Measurements from ENCODE around the gene PSMC5.

PSMC5 gene

DNA sequence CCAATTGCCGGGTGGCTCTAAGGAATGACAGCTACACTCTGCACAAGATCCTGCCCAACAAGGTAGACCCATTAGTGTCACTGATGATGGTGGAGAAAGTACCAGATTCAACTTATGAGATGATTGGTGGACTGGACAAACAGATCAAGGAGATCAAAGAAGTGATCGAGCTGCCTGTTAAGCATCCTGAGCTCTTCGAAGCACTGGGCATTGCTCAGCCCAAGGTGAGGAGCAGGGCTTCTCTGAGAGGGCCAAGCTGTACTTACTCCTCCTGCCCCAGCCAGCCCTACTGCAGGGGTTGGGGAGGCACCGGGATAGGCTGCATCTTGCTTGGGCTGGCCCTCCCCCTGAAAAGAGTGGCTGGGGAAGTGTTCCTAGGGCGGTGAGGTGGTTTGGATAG is 3.0 kb downstream of the PSMC5 start:
- no peaks in the 10 kb centered on the region for H3K27me3 ChIP-seq (ENCODE audit: control insufficient read depth in 1 of 2, insufficient read depth in 1 of 2, low read length in 2 of 2)
- no peak overlapping the region for H2AFZ ChIP-seq (ENCODE audit: low read depth, low read length)
- DNase-seq = no peak
- H3K9ac ChIP-seq (ENCODE audit: low read length) = no peak overlapping the region
- H3K4ac ChIP-seq (ENCODE audit: low read depth in 1 of 2, low read length in 2 of 2) = no peak overlapping the region
- H3K4me1 ChIP-seq (ENCODE audit: control insufficient read depth, insufficient read depth, low read depth, low read length) = peaks cover 11% of the 10 kb centered on the region
- no peak overlapping the region for H2BK15ac ChIP-seq (ENCODE audit: low read depth, poor library complexity, severe bottlenecking)
- H4K91ac ChIP-seq (ENCODE audit: low read length) = no peak overlapping the region
- H3K18ac ChIP-seq (ENCODE audit: low read depth in 1 of 2, low read length in 2 of 2) = no peak overlapping the region
- no peak overlapping the region for H3K23ac ChIP-seq (ENCODE audit: low read length in 2 of 2)
- H2BK12ac ChIP-seq (ENCODE audit: low read length in 2 of 2) = no peak overlapping the region
- H3K36me3 ChIP-seq (ENCODE audit: control insufficient read depth in 1 of 2, insufficient read depth in 2 of 2, low read depth in 1 of 2, low read length in 2 of 2) = peaks cover 62 to 77% of the 10 kb centered on the region in 2 experiments
- H3K14ac ChIP-seq (ENCODE audit: low read length in 2 of 2) = no peak overlapping the region
- no peak overlapping the region for H2BK5ac ChIP-seq (ENCODE audit: low read depth, low read length, poor library complexity, severe bottlenecking)
- no peaks in the 10 kb centered on the region for H3K9me3 ChIP-seq (ENCODE audit: control insufficient read depth, low read length)
- no peak overlapping the region for H2AK5ac ChIP-seq (ENCODE audit: low read length, severe bottlenecking)
- no peak overlapping the region for H3K27ac ChIP-seq (ENCODE audit: low read length, poor library complexity, severe bottlenecking)
- no peak overlapping the region for H3K4me2 ChIP-seq (ENCODE audit: low read length, poor library complexity, severe bottlenecking)
- peaks cover 33% of the 10 kb centered on the region for H3K79me1 ChIP-seq (replicated peaks; ENCODE audit: low read length, poor library complexity, severe bottlenecking)
- over 99% methylated on average over 5 of the region's 5 CpGs for WGBS
- no peak overlapping the region for H3K4me3 ChIP-seq (ENCODE audit: insufficient read depth in 1 of 2, low read depth in 1 of 2, low read length in 2 of 2)
- H2BK120ac ChIP-seq (ENCODE audit: low read depth, low read length) = no peak overlapping the region
- H4K8ac ChIP-seq (ENCODE audit: low read length) = no peak overlapping the region

DNA sequence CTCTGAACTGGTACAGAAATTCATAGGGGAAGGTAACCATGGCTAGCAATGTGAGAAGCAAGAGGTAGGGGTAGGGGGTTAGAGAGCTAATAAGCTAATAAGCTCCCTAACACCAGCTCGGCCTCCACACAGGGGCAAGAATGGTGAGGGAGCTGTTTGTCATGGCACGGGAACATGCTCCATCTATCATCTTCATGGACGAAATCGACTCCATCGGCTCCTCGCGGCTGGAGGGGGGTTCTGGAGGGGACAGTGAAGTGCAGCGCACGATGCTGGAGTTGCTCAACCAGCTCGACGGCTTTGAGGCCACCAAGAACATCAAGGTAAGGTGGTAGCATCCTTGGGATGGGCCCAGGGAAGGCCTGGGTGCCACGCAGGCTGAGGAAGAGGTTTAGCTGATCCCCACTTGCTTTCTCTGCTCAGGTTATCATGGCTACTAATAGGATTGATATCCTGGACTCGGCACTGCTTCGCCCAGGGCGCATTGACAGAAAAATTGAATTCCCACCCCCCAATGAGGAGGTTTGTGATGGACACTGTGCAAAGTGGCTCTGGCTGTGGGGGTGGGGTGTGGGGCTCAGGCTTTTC is 3.8 kb downstream of the PSMC5 start:
- Histone ChIP-seq H3K23ac (ENCODE audit: low read length in 2 of 2) (no peak overlapping the region), H3K27ac (ENCODE audit: low read length, poor library complexity, severe bottlenecking) (no peak overlapping the region), H2BK120ac (ENCODE audit: low read depth, low read length) (no peak overlapping the region), H2BK12ac (ENCODE audit: low read length in 2 of 2) (no peak overlapping the region), H3K9me3 (ENCODE audit: control insufficient read depth, low read length) (no peaks in the 10 kb centered on the region), H3K14ac (ENCODE audit: low read length in 2 of 2) (no peak overlapping the region), H3K4ac (ENCODE audit: low read depth in 1 of 2, low read length in 2 of 2) (no peak overlapping the region), H3K27me3 (ENCODE audit: control insufficient read depth in 1 of 2, insufficient read depth in 1 of 2, low read length in 2 of 2) (no peaks in the 10 kb centered on the region), H2BK5ac (ENCODE audit: low read depth, low read length, poor library complexity, severe bottlenecking) (no peak overlapping the region), H3K4me2 (ENCODE audit: low read length, poor library complexity, severe bottlenecking) (no peak overlapping the region), H3K36me3 (ENCODE audit: control insufficient read depth in 1 of 2, insufficient read depth in 2 of 2, low read depth in 1 of 2, low read length in 2 of 2) (peaks cover 65 to 77% of the 10 kb centered on the region in 2 experiments), H2AFZ (ENCODE audit: low read depth, low read length) (no peak overlapping the region), H3K9ac (ENCODE audit: low read length) (no peak overlapping the region), H3K18ac (ENCODE audit: low read depth in 1 of 2, low read length in 2 of 2) (no peak overlapping the region), H3K4me3 (ENCODE audit: insufficient read depth in 1 of 2, low read depth in 1 of 2, low read length in 2 of 2) (no peak overlapping the region), H4K91ac (ENCODE audit: low read length) (no peak overlapping the region), H2AK5ac (ENCODE audit: low read length, severe bottlenecking) (no peak overlapping the region), H3K4me1 (ENCODE audit: control insufficient read depth, insufficient read depth, low read depth, low read length) (peaks cover 5% of the 10 kb centered on the region), H4K8ac (ENCODE audit: low read length) (no peak overlapping the region), H3K79me1 (replicated peaks; ENCODE audit: low read length, poor library complexity, severe bottlenecking) (peaks cover 36% of the 10 kb centered on the region), H2BK15ac (ENCODE audit: low read depth, poor library complexity, severe bottlenecking) (no peak overlapping the region)
- DNase-seq = no peak
- WGBS = 98% methylated on average over 15 of the region's 15 CpGs

DNA sequence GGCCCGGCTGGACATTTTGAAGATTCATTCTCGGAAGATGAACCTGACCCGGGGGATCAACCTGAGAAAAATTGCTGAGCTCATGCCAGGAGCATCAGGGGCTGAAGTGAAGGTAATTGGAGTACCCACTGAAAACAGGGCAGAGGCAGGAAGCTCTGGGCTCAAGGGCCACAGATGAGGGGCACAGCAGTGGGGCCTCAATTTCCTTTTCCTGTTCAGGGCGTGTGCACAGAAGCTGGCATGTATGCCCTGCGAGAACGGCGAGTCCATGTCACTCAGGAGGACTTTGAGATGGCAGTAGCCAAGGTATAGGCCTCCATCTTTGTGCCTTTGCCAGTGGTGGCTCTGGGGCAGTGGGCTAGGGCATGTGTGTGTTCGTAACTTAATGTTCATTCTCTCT is 4.3 kb downstream of the PSMC5 start:
- no peaks in the 10 kb centered on the region for H3K27me3 ChIP-seq (ENCODE audit: control insufficient read depth in 1 of 2, insufficient read depth in 1 of 2, low read length in 2 of 2)
- peaks cover 68 to 82% of the 10 kb centered on the region in 2 experiments for H3K36me3 ChIP-seq (ENCODE audit: control insufficient read depth in 1 of 2, insufficient read depth in 2 of 2, low read depth in 1 of 2, low read length in 2 of 2)
- H3K4me1 ChIP-seq (ENCODE audit: control insufficient read depth, insufficient read depth, low read depth, low read length) = peaks cover 5% of the 10 kb centered on the region
- H3K4ac ChIP-seq (ENCODE audit: low read depth in 1 of 2, low read length in 2 of 2) = no peak overlapping the region
- DNase-seq = no peak
- H2BK120ac ChIP-seq (ENCODE audit: low read depth, low read length) = no peak overlapping the region
- H3K9me3 ChIP-seq (ENCODE audit: control insufficient read depth, low read length) = no peaks in the 10 kb centered on the region
- H2AK5ac ChIP-seq (ENCODE audit: low read length, severe bottlenecking) = no peak overlapping the region
- H2BK12ac ChIP-seq (ENCODE audit: low read length in 2 of 2) = no peak overlapping the region
- no peak overlapping the region for H3K14ac ChIP-seq (ENCODE audit: low read length in 2 of 2)
- no peak overlapping the region for H2AFZ ChIP-seq (ENCODE audit: low read depth, low read length)
- H4K8ac ChIP-seq (ENCODE audit: low read length) = no peak overlapping the region
- no peak overlapping the region for H3K4me3 ChIP-seq (ENCODE audit: insufficient read depth in 1 of 2, low read depth in 1 of 2, low read length in 2 of 2)
- H3K23ac ChIP-seq (ENCODE audit: low read length in 2 of 2) = no peak overlapping the region
- H3K27ac ChIP-seq (ENCODE audit: low read length, poor library complexity, severe bottlenecking) = no peak overlapping the region
- 91% methylated on average over 7 of the region's 8 CpGs for WGBS
- peaks cover 37% of the 10 kb centered on the region for H3K79me1 ChIP-seq (replicated peaks; ENCODE audit: low read length, poor library complexity, severe bottlenecking)
- no peak overlapping the region for H2BK5ac ChIP-seq (ENCODE audit: low read depth, low read length, poor library complexity, severe bottlenecking)
- no peak overlapping the region for H3K4me2 ChIP-seq (ENCODE audit: low read length, poor library complexity, severe bottlenecking)
- H4K91ac ChIP-seq (ENCODE audit: low read length) = no peak overlapping the region
- H3K9ac ChIP-seq (ENCODE audit: low read length) = no peak overlapping the region
- H2BK15ac ChIP-seq (ENCODE audit: low read depth, poor library complexity, severe bottlenecking) = no peak overlapping the region
- H3K18ac ChIP-seq (ENCODE audit: low read depth in 1 of 2, low read length in 2 of 2) = no peak overlapping the region

DNA sequence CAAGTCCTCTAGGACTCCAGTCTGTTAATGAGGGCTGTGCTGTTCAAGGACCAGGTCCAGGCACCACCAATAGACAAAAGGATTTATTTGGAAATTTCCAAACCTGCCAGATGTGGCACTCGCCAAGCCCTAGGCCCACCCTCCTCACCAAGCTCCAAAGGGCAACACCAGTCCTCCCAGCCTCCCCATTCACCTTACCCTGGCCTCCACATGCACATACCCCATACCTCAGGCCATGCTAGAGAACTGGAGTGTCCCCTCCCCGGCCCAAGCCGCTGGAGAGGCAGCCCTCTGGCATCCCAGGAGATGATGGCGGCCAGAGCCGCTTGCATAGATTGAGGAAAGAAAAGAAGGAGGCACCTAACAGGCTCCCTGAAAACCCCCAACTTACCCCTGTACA is 4.8 kb downstream of the PSMC5 start:
- Histone ChIP-seq H2BK5ac (ENCODE audit: low read depth, low read length, poor library complexity, severe bottlenecking) (no peak overlapping the region), H3K27me3 (ENCODE audit: control insufficient read depth in 1 of 2, insufficient read depth in 1 of 2, low read length in 2 of 2) (no peaks in the 10 kb centered on the region), H2BK12ac (ENCODE audit: low read length in 2 of 2) (no peak overlapping the region), H3K4ac (ENCODE audit: low read depth in 1 of 2, low read length in 2 of 2) (no peak overlapping the region), H3K79me1 (replicated peaks; ENCODE audit: low read length, poor library complexity, severe bottlenecking) (peaks cover 41% of the 10 kb centered on the region), H4K8ac (ENCODE audit: low read length) (no peak overlapping the region), H2AK5ac (ENCODE audit: low read length, severe bottlenecking) (no peak overlapping the region), H3K9ac (ENCODE audit: low read length) (no peak overlapping the region), H3K9me3 (ENCODE audit: control insufficient read depth, low read length) (no peaks in the 10 kb centered on the region), H3K4me3 (ENCODE audit: insufficient read depth in 1 of 2, low read depth in 1 of 2, low read length in 2 of 2) (no peak overlapping the region), H3K4me2 (ENCODE audit: low read length, poor library complexity, severe bottlenecking) (no peak overlapping the region), H3K27ac (ENCODE audit: low read length, poor library complexity, severe bottlenecking) (no peak overlapping the region), H4K91ac (ENCODE audit: low read length) (no peak overlapping the region), H3K23ac (ENCODE audit: low read length in 2 of 2) (no peak overlapping the region), H2AFZ (ENCODE audit: low read depth, low read length) (no peak overlapping the region), H2BK15ac (ENCODE audit: low read depth, poor library complexity, severe bottlenecking) (no peak overlapping the region), H3K4me1 (ENCODE audit: control insufficient read depth, insufficient read depth, low read depth, low read length) (peaks cover 5% of the 10 kb centered on the region), H3K36me3 (ENCODE audit: control insufficient read depth in 1 of 2, insufficient read depth in 2 of 2, low read depth in 1 of 2, low read length in 2 of 2) (peaks cover 72 to 87% of the 10 kb centered on the region in 2 experiments), H3K14ac (ENCODE audit: low read length in 2 of 2) (no peak overlapping the region), H2BK120ac (ENCODE audit: low read depth, low read length) (no peak overlapping the region), H3K18ac (ENCODE audit: low read depth in 1 of 2, low read length in 2 of 2) (no peak overlapping the region)
- no peak for DNase-seq
- WGBS = 91% methylated on average over 5 of the region's 5 CpGs

Data from mesenchymal stem cell (in vitro differentiated cells and primary cell).